Stimulated activated CD8-positive, alpha-beta memory T cell treated with anti-CD3 and anti-CD28 coated beads, Interleukin-4, amount 100 ng/mL, for 24 hours (primary cell): Measurements from ENCODE around the gene ZNF175.

Source experiments
- DNase-seq: peaks from one replicate; pipeline ENCODE4 v3.0.0-alpha.2; 2020; ENCODE audit warnings: low read depth

The ZNF175 gene

GRCh38 chr19:51550848-51551672 is 20.0 kb upstream of the ZNF175 start:
- DNase-seq, result no peak

- DNase-seq, result no peak
These were observed 19.2 kb upstream of the ZNF175 start for GRCh38 chr19:51551673-51552432.

- DNase-seq, result no peak
These were observed 18.5 kb upstream of the ZNF175 start for GRCh38 chr19:51552608-51552995.

- DNase-seq, result peak; percentile 38
These were observed 17.9 kb upstream of the ZNF175 start for GRCh38 chr19:51552996-51553725.

GRCh38 chr19:51559240-51559639 is 11.8 kb upstream of the ZNF175 start:
- DNase-seq, result no peak

GRCh38 chr19:51560339-51560738 is 10.7 kb upstream of the ZNF175 start:
- no peak for DNase-seq

- no peak for DNase-seq
These were observed 6.3 kb upstream of the ZNF175 start for GRCh38 chr19:51564791-51565190.

- no peak for DNase-seq
These were observed 5.5 kb upstream of the ZNF175 start for GRCh38 chr19:51565583-51565982.

- no peak for DNase-seq
These were observed 4.5 kb upstream of the ZNF175 start for GRCh38 chr19:51566489-51567100.

GRCh38 chr19:51567583-51567982 is 3.5 kb upstream of the ZNF175 start:
- DNase-seq, result no peak

- DNase-seq, result no peak
These were observed 2.6 kb upstream of the ZNF175 start for GRCh38 chr19:51568456-51568855.

- DNase-seq, result no peak
These were observed 516 bp downstream of the ZNF175 start for GRCh38 chr19:51571599-51571998.

- DNase-seq, result no peak
These were observed 1.3 kb downstream of the ZNF175 start for GRCh38 chr19:51572410-51572809.

- DNase-seq, result no peak
These were observed 1.8 kb downstream of the ZNF175 start for GRCh38 chr19:51572908-51573307.

GRCh38 chr19:51573331-51573730 is 2.2 kb downstream of the ZNF175 start:
- no peak for DNase-seq

- DNase-seq, result no peak
These were observed 5.8 kb downstream of the ZNF175 start for GRCh38 chr19:51576850-51577249.

GRCh38 chr19:51586103-51586728 is 15.1 kb downstream of the ZNF175 start:
- DNase-seq, result no peak

GRCh38 chr19:51586799-51587198 is 15.7 kb downstream of the ZNF175 start:
- no peak for DNase-seq

- no peak for DNase-seq
These were observed 16.4 kb downstream of the ZNF175 start for GRCh38 chr19:51587264-51588191.

- no peak for DNase-seq
These were observed 18.4 kb downstream of the ZNF175 start for GRCh38 chr19:51589511-51589910.

- DNase-seq, result no peak
These were observed 19.4 kb downstream of the ZNF175 start for GRCh38 chr19:51590441-51590840.
